GM19023 (cell line): Measurements from ENCODE around the gene DIPK2B.

Experiments
- ATAC-seq: cut with Tn5 transposase; IDR thresholded peaks from one replicate; pipeline ENCODE4 v1.9.1; 2021; ENCODE audit warnings: mild to moderate bottlenecking, moderate library complexity; ENCODE audit not compliant: unreplicated experiment

The DIPK2B gene

DNA sequence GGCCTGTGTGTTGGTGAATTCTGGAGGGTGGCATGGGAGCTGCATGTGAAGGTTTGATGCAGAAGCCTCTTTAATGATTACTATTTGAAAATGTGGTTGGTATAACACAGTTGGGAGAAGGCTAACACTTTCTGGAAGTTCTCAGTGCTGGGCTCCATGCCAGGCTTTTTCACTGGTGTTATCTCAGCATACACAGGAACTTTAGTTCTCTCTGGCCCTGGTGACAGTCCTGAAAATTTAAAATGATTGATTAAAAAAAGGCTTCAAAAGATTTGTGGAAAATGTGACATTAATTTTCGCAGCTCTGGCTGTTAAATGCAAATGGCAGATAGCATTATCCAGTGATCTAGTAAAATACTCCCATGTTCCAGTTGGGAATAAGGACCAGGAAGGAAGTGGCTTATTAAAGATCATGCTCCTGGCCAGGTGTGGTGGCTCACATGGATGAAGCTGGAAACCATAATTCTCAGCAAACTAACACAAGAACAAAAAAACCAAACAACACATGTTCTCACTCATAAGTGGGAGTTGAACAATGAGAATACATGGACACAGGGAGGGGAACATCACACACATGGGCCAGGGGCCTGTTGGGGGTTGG is 36.6 kb downstream of the DIPK2B start:
- ATAC-seq = no peak

- no peak for ATAC-seq
These were observed 43.0 kb downstream of the DIPK2B start for GRCh38 chrX:45157647-45158046.

DNA sequence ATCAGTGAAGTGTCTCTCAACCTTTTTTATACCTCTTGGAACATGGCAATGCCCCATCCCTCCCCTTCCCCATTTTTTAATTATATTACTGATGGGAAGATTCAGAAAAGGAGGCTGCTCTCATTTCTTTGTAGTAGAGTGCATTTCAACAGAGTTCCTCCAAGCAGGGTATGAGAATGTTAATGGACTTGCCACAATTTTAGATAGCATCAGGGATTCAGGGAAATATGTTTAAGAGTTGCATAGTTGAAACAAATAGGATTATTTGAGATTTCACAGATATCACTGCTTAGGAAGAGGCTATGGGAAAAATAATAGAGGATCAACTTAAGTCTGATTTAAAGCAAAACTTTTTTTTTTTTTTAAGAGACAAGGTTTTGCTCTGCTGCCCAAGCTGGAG is 46.2 kb downstream of the DIPK2B start:
- no peak for ATAC-seq

- ATAC-seq = no peak
These were observed 46.7 kb downstream of the DIPK2B start for GRCh38 chrX:45154033-45154360.
